Activated T-helper 17 cell treated with anti-CD3 and anti-CD28 coated beads, Interleukin-2, amount 50 U/mL, for 72 hours (primary cell): ENCODE measurements around the gene IL6. TPM values are rescaled to one million over a fixed set of nuclear protein-coding genes. Genes with fewer than 3 reads are reported as not detected.
"Not testable (repeated sequence)": the region's sequence is repeated elsewhere in the genome, so short reads cannot be mapped to it uniquely, and the experiment has no call there.

Experiments
- ATAC-seq: fragments of 150-1000 bp; cut with Tn5 transposase; replicated peaks from 2 replicates; pipeline ENCODE4 v1.10.0; 2021; ENCODE audit warnings: mild to moderate bottlenecking, moderate library complexity
- H3K27ac Mint-ChIP-seq: one replicate; pipeline ENCODE4 v1.8.0; 2022; ENCODE audit warnings: mixed read lengths
- H3K27me3 Mint-ChIP-seq: one replicate; pipeline ENCODE4 v1.8.0; 2022; ENCODE audit warnings: mixed read lengths
- H3K36me3 Mint-ChIP-seq: one replicate; pipeline ENCODE4 v1.8.0; 2022; ENCODE audit warnings: low read depth, mild to moderate bottlenecking, mixed read lengths
- H3K4me1 Mint-ChIP-seq: one replicate; pipeline ENCODE4 v1.8.0; 2022; ENCODE audit warnings: mixed read lengths
- H3K4me3 Mint-ChIP-seq: one replicate; pipeline ENCODE4 v1.8.0; 2022; ENCODE audit warnings: mild to moderate bottlenecking, mixed read lengths
- H3K9me3 Mint-ChIP-seq: one replicate; pipeline ENCODE4 v1.8.0; 2022; ENCODE audit warnings: mixed read lengths
- total RNA-seq, 2 donors: library from RNA; stranded (reverse); gene quantifications; one replicate each; pipeline ENCODE4 v1.2.3, GENCODE V29; 2022

Gene IL6
- total RNA-seq: 1 to 10 TPM; 1.0 to 2.1 TPM

DNA sequence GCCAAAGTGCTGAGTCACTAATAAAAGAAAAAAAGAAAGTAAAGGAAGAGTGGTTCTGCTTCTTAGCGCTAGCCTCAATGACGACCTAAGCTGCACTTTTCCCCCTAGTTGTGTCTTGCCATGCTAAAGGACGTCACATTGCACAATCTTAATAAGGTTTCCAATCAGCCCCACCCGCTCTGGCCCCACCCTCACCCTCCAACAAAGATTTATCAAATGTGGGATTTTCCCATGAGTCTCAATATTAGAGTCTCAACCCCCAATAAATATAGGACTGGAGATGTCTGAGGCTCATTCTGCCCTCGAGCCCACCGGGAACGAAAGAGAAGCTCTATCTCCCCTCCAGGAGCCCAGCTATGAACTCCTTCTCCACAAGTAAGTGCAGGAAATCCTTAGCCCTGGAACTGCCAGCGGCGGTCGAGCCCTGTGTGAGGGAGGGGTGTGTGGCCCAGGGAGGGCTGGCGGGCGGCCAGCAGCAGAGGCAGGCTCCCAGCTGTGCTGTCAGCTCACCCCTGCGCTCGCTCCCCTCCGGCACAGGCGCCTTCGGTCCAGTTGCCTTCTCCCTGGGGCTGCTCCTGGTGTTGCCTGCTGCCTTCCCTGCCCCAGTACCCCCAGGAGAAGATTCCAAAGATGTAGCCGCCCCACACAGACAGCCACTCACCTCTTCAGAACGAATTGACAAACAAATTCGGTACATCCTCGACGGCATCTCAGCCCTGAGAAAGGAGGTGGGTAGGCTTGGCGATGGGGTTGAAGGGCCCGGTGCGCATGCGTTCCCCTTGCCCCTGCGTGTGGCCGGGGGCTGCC lies at the start of gene IL6:
TSS of gene IL6 (plus strand) at position 294 of the 807 bp plus-strand sequence. CDS start at position 357, 63 bp downstream.
- H3K4me3 Mint-ChIP-seq: peak within 1 kb of the TSS; percentile 51
- no peaks in the 10 kb centered on the region for H3K36me3 Mint-ChIP-seq
- H3K4me1 Mint-ChIP-seq: peaks cover 10% of the 10 kb centered on the region
- no peaks in the 10 kb centered on the region for H3K9me3 Mint-ChIP-seq
- H3K27ac Mint-ChIP-seq: peak within 1 kb of the TSS; percentile 43
- peak; percentile 38 for ATAC-seq
- peaks cover 15% of the 10 kb centered on the region for H3K27me3 Mint-ChIP-seq

DNA sequence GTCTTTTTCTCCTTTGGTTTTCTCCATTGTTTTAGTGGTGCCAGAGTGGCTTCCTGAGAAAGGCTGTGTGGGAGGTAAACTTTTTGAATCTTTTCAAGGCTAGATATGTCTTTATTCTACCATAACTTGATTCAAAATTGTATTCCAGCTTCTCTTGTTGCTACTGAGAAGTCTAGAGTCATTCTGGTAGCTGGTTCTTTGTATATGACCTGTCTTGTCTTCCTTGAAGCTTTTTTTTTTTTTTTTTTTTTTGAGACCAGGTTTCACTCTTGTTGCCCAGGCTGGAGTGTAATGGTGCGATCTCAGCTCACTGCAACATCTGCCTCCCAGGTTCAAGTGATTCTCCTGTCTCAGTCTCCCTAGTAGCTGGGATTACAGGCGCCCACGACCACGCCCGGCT lies 49.7 kb upstream of the IL6 start:
- H3K27me3 Mint-ChIP-seq, H3K36me3 Mint-ChIP-seq: not testable (repeated sequence)
- Mint-ChIP-seq H3K4me1 (peaks cover 60% of the 10 kb centered on the region), H3K4me3 (peak overlapping the region; percentile 72), H3K9me3 (peaks cover 11% of the 10 kb centered on the region), H3K27ac (peak overlapping the region; percentile 93)
- ATAC-seq: peak; percentile 69

DNA sequence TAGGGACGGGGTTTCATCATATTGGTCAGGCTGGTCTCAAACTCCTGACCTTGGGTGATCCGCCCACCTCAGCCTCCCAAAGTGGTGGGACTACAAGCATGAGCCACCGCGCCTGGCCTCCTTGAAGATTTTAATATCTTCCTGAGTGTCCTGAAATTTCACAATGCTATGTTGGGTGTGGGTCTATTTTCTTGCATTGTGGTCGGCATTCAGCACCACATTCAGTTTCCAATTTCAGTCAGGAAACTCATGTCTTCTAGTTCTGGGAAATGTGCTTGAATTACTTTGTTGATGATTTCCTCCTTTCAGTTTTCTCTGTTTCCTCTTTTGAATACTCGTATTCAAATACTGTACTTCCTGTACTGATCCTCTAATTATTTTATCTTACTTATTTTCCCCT lies 49.3 kb upstream of the IL6 start:
- peak; percentile 30 for ATAC-seq
- Mint-ChIP-seq H3K27me3 (no peaks in the 10 kb centered on the region), H3K36me3 (no peaks in the 10 kb centered on the region), H3K4me3 (peak overlapping the region; percentile 72), H3K9me3 (peaks cover 11% of the 10 kb centered on the region), H3K27ac (peak overlapping the region; percentile 93), H3K4me1 (peaks cover 57% of the 10 kb centered on the region)

DNA sequence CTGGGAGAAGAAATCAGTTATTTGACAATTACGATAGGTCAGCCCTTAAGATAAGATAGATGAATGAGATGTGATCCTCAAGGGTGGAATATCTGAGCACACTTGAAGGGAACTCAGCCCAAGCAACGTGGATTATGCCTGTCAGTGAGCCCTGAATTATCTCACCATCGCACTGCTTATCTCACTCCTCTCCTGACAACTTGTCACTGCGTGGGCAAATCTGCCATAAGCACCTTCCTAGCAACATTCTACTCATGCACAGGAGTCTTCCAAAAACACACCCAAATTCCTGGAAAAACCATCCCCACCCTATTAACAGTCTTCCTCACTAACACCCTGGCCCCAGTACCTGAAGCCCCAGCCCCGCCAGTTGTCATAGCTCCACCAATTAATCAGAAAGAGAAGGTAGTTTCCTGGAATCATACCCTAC lies 46.5 kb upstream of the IL6 start:
- Mint-ChIP-seq H3K27me3 (peaks cover 4% of the 10 kb centered on the region), H3K4me3 (peak overlapping the region; percentile 33), H3K9me3 (peaks cover 5% of the 10 kb centered on the region), H3K27ac (no peak overlapping the region), H3K36me3 (no peaks in the 10 kb centered on the region), H3K4me1 (peaks cover 44% of the 10 kb centered on the region)
- ATAC-seq: no peak

DNA sequence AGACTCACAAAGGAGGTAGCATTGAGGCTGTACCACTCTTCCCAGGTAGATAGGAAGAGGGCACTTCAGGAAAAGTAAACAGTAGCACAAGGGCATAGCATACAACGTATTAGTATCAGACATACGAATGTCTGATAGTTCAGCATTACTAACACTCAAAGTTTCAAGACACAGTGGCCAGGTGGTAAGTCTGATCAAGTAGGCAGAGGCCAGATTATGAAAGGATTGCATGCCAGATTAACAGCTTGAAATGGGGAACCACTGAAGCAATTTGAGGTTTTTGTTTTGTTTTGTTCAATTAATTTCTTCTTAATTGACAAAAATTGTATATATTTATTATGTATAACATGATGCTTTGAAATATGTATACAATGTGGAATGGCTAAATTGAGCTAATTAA lies 45.7 kb upstream of the IL6 start:
- Mint-ChIP-seq H3K4me3 (peak overlapping the region; percentile 33), H3K27me3 (peaks cover 4% of the 10 kb centered on the region), H3K27ac (peak overlapping the region; percentile 4), H3K4me1 (peaks cover 36% of the 10 kb centered on the region), H3K9me3 (peaks cover 5% of the 10 kb centered on the region), H3K36me3 (no peaks in the 10 kb centered on the region)
- ATAC-seq: no peak

DNA sequence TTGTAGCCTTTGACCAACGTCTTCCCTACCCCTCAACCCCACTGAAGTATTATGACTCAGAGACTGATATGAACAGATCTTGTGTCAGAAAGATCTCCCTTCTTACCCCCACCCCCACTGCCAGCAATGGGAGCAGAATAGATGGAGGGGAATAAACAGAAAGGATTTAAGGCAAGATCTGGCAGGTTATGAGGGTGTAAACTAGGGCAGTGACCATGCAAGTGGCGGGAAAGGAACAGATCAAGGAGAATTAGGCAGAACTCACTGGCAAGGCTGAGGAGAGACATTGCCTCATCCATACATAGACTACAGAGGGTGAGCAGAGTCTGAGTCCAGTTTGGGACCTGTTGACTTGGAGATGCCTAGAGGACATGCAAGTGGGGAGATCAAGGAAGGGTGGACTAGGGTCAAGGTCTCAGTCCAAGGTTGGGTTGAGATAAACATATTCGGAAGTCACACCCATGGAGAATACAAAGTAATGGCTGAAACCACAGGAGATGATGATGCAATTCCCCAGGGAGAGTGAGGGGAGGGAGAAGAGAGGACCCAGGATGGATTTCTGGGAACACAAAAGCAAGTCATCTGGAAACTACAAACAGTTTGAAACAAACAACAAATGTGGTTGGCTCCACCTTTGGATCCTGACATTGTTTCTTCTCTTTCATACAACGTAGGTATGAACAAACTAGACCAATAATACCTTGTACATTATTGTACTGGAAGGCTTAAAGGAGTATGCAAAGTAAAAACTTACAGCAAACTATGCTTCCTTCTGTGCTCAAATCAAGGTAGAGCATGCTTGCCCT lies 44.9 kb upstream of the IL6 start:
- Mint-ChIP-seq H3K4me3 (no peak overlapping the region), H3K9me3 (peaks cover 3% of the 10 kb centered on the region), H3K36me3 (no peaks in the 10 kb centered on the region), H3K27ac (no peak overlapping the region), H3K4me1 (peaks cover 28% of the 10 kb centered on the region), H3K27me3 (peaks cover 4% of the 10 kb centered on the region)
- no peak for ATAC-seq

DNA sequence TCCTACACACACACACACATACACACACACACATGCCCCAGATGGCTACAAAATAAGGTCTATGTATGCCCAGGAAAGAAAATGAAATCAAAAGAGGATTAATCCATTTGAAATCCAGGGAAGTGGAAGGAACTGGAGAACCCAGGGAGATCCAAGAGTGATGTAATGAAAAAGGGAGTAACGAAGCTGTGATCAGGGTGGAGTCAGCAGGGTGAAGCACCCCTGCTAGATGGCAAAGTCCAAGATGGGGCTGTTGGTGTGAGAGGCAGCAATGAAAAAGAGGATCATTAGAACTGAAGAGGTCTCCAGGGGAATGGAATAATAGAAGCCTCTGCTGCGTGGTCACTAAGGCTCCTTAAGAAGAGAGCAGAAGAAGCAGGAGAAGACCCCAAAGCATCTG lies 43.6 kb upstream of the IL6 start:
- no peaks in the 10 kb centered on the region for H3K36me3 Mint-ChIP-seq
- H3K27ac Mint-ChIP-seq: no peak overlapping the region
- no peaks in the 10 kb centered on the region for H3K9me3 Mint-ChIP-seq
- peaks cover 4% of the 10 kb centered on the region for H3K27me3 Mint-ChIP-seq
- peaks cover 15% of the 10 kb centered on the region for H3K4me1 Mint-ChIP-seq
- no peak overlapping the region for H3K4me3 Mint-ChIP-seq
- no peak for ATAC-seq

DNA sequence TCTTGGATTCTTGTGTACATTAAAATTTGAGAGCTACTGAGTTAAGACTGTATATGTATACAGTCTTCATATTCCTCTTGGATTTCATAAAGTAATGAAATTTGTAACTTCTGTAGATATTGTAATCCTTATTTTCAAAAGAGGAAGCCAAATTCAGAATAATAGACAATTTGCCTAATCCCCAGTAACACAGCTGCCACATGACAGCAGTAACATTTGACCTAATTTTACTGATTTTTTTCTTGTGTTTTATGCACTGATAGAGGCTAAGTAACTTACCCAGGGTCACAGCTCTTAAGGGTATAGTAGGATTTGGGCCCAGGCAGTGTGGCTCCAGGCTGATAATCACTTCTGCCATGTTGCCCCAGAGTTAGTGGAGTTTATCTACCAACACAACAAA lies 40.4 kb upstream of the IL6 start:
- H3K36me3 Mint-ChIP-seq: no peaks in the 10 kb centered on the region
- H3K27me3 Mint-ChIP-seq: peaks cover 4% of the 10 kb centered on the region

DNA sequence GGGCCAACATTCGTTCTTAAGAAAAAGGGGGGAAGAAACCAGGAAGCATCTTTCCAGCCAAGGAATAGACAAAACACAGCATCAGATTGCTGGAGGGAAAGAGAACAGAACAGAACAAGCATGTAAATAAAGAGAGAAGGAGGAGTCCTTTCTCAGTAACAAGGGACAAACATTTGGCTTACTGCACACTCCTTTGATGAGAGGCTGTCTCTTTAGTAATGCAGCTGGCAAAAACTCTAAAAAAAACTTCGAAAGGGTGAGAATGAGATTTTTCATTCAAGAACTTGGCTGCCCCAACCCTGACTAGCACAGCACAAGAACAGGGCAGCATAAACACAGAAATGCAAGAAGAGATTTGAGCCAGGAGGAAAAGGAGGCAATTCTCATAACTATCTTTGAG lies 38.9 kb upstream of the IL6 start:
- Mint-ChIP-seq H3K9me3 (no peaks in the 10 kb centered on the region), H3K27me3 (peaks cover 4% of the 10 kb centered on the region)
- no peak for ATAC-seq

More for the DNA sequence above, 40.4 kb upstream of the IL6 start:
- Mint-ChIP-seq H3K9me3 (no peaks in the 10 kb centered on the region), H3K27ac (no peak overlapping the region), H3K4me3 (no peak overlapping the region), H3K4me1 (no peaks in the 10 kb centered on the region)
- no peak for ATAC-seq

DNA sequence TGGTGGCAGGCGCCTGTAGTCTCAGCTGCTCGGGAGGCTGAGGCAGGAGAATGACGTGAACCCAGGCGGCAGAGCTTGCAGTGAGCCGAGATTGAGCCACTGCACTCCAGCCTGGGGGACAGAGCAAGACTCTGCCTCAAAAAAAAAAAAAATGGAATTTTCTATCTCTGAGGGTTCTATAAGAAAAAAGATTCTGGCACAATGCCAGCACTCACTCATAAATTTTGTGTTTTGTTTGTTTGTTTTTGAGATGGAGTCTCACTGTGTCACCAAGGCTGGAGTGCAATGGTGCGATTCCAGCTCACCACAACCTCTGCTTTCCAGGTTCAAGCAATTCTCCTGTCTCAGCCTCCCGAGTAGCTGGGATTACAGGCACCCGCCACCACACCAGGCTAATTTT lies 38.1 kb upstream of the IL6 start:
- H3K36me3 Mint-ChIP-seq, H3K9me3 Mint-ChIP-seq, H3K27me3 Mint-ChIP-seq, ATAC-seq, H3K27ac Mint-ChIP-seq, H3K4me1 Mint-ChIP-seq, H3K4me3 Mint-ChIP-seq: not testable (repeated sequence)

More for the DNA sequence above, 38.9 kb upstream of the IL6 start:
- no peaks in the 10 kb centered on the region for H3K4me1 Mint-ChIP-seq
- no peak overlapping the region for H3K4me3 Mint-ChIP-seq
- H3K27ac Mint-ChIP-seq: no peak overlapping the region
- H3K36me3 Mint-ChIP-seq: no peaks in the 10 kb centered on the region

DNA sequence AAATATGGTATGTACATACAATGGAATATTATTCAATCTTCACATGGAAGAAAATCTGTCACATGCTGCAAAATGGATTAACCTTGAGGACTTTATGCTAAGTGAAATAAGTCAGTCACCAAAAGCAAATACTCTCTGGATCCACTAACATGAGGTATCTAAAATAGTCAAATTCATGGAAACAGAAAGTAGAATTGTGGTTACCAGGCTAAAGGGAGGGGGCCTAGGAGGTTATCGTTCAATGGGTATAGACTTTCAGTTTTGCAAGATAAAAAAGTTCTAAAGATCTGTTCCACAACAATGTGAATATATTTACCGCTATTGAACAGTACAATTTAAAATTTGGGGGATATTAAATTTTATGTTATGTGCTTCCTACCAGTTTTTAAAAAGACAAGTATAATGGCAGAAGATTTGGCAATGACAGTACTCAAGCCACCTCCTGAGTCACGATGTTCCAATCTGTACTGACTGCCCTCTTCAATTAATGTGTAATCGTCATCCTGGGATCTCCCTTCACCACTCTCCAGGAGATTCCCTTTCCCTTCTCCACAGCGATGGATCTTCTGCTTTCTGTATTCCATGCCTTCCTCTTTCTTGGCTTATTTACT lies 32.3 kb upstream of the IL6 start:
- H3K27me3 Mint-ChIP-seq: no peaks in the 10 kb centered on the region

DNA sequence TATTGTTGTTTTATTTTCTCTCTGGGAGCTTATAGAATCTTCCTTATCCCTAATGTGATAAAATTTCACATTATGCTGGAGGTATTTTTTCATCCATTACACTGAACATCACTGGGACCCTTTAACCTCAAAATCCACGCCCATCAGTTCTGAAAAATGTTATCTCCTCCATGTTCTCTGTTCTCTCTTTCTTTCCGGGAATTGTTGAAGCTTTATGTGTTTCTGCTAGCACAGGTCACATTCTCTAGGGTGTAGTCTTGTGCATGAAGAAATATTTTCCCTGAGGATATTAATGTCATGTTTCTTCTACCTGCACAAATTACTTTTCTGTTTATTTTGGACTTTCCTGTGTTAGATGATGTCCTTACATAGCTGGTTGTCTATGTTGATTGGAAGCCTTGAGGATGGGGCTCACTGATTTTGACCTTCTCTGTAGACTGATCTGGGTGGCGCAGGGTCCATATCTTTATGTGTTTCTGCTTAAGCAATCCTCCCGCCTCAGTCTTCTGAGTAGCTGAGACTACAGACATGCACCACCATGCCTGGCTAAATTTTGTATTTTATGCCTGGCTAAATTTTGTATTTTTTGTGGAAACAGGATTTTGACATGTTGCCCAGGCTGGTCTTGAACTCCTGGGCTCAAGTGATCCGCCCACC lies 31.4 kb upstream of the IL6 start:
- Mint-ChIP-seq H3K4me3 (peak overlapping the region; percentile 50), H3K4me1 (peaks cover 46% of the 10 kb centered on the region), H3K27me3 (no peaks in the 10 kb centered on the region), H3K9me3 (peaks cover 5% of the 10 kb centered on the region), H3K27ac (no peak overlapping the region), H3K36me3 (no peaks in the 10 kb centered on the region)
- no peak for ATAC-seq

More for the DNA sequence above, 32.3 kb upstream of the IL6 start:
- no peak for ATAC-seq
- Mint-ChIP-seq H3K9me3 (peaks cover 5% of the 10 kb centered on the region), H3K4me1 (peaks cover 46% of the 10 kb centered on the region), H3K4me3 (peak overlapping the region; percentile 50), H3K36me3 (no peaks in the 10 kb centered on the region), H3K27ac (no peak overlapping the region)

DNA sequence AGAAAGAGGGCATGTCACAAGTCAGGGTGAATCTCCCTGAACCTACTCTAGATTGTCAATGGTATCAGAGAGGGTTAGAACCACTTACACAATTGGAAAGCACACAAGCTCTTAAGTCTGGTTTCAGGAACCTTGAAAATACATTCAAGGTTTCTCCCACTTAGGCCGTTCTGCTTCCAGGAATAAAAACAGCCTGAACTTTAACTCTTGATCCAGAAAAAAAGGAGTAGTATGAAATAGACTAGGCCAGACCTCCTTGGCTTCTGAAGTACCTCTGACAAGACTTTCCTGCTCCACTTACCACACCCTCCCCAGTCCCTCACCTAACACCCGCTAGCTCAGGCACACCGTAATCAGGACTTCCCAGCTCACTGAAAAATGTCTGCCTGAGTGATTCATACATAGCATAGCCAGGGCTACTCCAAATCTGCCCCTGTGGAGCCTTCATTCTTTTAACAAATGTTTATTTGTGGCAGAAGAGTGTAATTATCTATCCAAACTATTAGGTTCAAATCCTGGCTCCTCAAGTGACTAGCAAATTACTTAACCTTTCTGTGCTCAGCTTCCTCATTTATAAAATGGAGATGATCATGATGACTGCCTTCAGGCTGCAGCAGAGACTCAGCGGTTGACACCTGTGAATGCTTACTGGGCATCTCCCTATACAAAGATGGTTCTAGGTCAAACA lies 30.3 kb upstream of the IL6 start:
- Mint-ChIP-seq H3K36me3 (no peaks in the 10 kb centered on the region), H3K4me1 (peaks cover 46% of the 10 kb centered on the region), H3K4me3 (peak overlapping the region; percentile 50), H3K27ac (peak overlapping the region; percentile 25), H3K9me3 (peaks cover 5% of the 10 kb centered on the region), H3K27me3 (no peaks in the 10 kb centered on the region)
- ATAC-seq: peak; percentile 52
